GM19193 (cell line): ENCODE measurements around the gene ZWINT.

ENCODE experiments used
- POLR2A ChIP-seq: IDR thresholded peaks from 4 replicates; pipeline ENCODE4 v1.6.1; 2011; ENCODE audit not compliant: insufficient read depth, insufficient read length; ENCODE audit errors: extremely low read depth

Gene ZWINT

DNA sequence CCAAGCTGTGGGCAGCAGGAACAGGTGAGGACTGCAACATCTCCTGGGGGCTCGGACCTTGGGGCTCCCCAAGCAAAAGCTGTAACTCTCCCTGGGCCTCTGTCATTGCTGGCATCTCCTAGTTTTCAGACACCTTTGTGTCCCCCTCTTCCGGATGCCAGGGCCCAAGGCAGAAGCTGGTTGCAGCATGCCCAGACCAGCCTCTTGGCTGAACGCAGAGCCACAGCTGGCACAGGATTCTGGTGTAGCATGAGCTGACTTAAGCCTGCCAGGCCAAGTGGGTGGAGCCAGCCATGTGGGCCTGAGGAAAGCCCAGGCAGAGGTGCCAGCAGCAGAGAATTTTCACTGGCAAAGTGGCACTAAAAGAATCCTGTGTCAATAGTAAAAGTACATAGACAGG, 43.5 kb downstream of the ZWINT start:
- TF ChIP-seq POLR2A = no peak

- TF ChIP-seq POLR2A = no peak
Observed at GRCh38 chr10:56316603-56317002, 44.5 kb downstream of the ZWINT start.
